ENCODE results near the gene GPR35.

The GPR35 gene, protein sequence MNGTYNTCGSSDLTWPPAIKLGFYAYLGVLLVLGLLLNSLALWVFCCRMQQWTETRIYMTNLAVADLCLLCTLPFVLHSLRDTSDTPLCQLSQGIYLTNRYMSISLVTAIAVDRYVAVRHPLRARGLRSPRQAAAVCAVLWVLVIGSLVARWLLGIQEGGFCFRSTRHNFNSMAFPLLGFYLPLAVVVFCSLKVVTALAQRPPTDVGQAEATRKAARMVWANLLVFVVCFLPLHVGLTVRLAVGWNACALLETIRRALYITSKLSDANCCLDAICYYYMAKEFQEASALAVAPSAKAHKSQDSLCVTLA

DNA sequence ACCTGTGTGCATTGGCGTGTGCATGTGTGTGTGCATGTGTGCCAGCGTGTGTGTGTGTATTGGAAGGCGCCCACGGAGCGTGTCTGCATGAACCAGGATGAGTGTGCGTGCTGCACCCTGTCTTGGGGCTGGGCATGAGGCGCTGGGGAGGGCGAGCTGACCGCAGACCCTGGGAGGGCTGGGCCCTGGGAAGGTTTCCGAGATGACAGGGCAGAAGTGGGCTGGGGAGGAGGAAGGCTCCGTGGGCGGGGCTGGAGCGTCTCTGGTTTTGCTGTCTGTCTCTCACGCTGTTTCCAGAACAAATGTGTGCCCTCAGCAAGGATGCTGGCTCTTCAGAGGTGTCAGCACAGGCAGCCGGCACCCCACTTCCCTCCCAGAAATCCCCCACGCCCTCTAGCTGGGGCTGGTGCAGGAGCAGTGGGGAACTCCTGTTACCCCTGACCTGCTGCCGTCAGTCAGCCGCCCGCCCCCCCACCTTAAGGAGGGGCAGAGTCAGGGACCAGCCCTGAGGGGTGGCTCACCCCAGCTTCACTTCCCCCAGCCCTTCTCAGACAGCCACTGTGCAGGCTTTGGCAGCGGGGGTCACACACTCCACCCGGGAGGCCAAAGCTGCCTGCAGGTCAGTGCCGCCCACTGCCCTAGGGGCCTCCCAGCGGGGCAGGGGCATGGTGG, at the start of gene GPR35:
TSS of gene GPR35 (plus strand) at position 531 of the 672 bp plus-strand sequence. CDS start 4,473 bp downstream, outside the sequence.
- DNase-seq, result peak; percentile 55

DNA sequence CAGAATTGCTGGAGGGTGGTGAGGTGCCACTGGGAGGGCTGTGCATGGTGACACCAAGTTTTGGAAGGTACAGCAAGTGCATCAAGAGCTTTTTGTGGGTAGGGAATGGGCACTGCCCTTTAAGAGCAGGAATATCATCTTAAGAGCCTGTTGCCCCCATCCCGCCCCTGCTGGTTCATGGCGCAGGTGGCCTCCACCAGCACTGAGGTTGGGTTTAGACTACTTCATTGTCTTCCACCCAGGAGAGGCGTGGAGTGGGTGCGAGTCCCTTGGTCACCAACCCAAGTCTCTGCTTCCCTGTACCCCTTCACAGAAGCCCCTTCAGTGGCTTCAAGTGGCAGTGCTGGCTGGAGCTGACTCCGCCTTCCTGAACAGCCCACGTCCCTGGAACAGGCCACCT, 49.2 kb upstream of the GPR35 start:
- no peak for DNase-seq

DNA sequence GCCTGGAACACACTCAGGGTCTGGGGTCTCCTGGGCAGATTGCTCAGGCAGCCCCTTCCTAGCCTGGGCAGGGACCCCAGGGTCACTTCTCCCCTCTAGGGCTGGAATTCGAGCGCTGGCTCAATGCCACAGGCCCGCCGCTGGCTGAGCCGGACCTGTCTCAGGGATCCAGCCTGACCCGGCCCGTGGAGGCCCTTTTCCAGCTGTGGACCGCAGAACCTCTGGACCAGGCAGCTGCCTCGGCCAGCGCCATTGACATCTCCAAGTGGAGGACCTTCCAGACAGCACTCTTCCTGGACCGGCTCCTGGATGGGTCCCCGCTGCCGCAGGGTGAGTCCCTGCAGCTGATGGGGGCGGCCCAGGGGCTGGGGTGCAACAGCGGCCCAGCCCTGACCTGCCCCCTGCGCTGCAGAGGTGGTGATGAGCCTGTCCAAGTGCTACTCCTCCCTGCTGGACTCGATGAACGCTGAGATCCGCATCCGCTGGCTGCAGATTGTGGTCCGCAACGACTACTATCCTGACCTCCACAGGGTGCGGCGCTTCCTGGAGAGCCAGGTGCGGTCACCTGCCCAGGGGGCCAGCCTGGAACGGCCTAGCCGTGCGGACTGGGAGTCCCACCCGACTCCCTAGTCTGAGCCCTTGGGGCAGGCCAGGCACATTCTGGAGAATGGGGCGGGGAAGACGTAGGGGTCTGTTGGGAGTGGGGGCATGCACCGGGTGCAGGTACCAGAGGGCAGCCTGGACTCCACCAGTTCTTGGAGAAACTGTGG, 48.7 kb upstream of the GPR35 start:
- DNase-seq, result no peak

DNA sequence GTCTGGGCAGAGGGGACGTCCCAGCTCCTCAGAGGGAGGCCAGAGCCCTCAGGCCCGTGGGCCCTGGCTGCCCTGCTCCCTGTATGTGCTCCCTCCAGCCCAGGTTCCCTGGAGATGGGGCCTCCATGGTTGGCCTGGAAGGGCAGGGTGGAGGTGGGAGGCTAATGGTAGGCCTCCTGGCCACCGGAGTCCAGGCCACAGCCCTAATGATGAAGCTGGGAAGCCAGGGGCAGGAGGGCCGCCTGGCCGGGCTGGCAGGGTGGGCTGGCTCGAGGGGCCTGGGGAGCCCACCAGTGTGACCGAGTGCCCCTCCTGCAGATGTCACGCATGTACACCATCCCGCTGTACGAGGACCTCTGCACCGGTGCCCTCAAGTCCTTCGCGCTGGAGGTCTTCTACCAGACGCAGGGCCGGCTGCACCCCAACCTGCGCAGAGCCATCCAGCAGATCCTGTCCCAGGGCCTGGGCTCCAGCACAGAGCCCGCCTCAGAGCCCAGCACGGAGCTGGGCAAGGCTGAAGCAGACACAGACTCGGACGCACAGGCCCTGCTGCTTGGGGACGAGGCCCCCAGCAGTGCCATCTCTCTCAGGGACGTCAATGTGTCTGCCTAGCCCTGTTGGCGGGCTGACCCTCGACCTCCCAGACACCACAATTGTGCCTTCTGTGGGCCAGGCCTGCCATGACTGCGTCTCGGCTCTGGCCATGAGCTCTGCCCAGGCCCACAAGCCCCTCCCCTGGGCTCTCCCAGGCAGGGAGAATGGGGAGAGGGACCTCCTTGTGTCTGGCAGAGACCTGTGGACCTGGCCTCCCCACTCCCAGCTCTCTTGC, 47.8 kb upstream of the GPR35 start:
- no peak for DNase-seq

DNA sequence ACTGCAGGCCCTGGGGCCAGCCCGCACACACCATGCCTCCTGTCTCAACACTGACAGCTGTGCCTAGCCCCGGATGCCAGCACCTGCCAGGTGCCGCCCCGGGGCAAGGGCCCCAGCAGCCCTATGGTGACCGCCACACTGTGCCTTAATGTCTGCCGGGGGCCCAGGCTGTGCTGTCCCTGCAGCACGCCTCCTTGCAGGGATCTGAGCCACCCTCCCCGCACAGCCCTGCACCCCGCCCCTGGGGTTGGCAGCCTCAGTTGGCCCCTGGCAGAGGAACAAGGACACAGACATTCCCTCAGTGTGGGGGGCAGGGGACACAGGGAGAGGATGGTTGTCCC, 47.2 kb upstream of the GPR35 start:
- DNase-seq, result no peak

DNA sequence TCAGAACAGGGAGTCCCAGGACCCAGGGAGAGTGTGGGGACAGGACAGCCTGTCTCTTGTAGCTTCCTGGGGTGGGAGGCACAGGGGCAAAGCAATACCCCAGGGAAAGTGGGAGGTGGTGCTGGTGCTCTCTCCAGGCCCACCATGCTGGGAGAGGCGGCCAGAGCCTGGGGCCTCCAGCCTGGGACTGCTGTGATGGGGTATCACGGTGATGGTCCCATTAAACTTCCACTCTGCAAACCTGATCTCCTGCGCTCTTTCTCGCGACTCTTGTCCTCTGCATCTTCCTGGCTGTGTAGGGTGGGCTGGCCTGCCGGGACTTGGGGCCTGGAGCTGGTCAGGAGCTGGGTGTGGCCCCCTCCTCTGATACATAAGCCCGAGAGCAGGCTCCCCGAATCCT, 46.8 kb upstream of the GPR35 start:
- DNase-seq, result no peak

DNA sequence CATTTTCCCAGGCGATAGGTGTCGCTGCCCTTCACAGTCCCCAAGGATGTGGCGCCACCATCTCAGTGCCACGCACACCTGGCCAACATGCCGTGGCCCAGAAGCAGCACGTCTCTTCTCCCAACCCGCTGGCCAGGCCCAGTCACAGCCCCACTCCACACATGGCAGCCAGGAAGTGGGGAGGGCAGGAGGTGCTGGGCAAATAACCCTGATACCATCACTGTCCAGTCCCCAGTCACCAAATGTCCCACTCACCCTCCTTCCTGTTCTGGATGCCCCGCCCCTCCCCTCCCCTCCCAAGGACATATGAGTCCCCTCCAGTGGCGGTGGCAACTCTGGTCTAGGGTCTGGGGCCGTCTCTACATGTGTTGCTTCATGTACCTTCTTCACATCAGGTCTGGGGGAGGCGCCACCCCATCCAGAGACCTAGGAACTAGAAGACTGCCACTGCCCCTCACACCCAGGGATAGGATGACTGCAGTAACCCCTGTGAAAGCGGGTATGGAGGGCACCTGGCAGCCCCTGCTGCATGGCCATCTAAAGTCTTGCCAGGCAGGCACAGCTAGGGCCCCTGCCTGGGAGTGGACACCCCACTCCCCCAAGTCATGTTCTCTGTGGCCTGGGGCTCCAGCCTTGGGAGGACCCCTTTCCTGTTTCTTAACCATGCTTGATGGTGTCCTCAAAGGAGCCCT, 46.1 kb upstream of the GPR35 start:
- DNase-seq, result no peak

DNA sequence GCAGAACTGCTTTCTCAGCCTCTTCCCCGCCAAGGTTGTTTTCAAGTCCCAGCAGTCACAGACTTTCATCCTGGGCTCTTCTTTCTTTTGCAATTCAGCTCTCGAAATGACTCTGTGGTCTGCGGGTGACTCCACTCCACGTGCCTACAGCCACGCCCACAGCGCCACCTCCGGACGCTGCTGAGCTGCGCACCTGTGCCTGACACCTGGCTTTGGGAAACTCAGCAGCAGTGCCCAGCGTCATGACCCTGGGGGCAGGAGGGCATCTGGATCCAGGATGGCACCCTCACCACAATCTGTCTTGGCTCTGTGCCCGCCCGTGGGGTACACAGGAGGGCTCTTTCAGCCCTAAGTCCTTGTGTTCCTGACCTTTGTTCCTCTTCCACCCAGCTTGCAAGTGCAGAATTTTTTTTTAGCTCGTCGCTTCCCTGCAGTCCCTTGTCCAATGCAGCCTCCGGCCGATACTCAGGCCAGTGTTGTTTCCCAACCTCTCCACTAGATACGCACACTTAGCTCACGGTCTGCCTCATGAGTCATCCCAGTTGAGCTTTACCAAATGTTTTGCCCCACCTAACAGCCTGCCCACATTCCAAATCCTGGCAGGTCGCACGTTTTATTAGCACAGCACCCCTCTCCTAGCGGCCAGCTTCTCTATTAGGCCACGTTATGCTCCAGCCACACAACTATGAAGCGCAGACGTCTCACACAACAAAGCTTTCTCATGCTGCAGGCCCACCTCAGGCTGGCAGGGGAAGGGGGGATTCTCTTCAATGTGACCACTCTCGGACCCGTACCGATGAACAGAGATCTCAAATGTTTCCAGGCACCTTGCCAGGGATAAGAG, 45.3 kb upstream of the GPR35 start:
- DNase-seq, result peak; percentile 76

DNA sequence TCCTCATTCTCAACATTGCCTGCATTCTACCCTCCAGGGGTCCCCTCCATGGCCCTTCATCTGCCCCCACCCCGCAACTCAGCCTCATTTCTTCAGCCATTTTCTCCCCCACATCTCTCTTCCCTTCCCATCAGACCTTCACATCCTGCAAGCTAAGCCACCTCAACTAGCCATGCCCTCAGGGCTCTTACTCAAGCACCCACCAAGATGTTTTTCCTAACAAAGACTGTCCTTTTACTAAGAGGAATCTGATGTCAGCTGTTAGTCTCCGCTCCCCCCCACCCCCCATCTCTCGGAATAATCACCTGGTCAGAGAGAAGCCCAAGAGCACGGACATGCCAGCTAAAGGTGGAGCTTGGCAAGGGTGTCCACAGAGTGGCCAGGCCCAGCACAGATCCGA, 43.5 kb upstream of the GPR35 start:
- no peak for DNase-seq

DNA sequence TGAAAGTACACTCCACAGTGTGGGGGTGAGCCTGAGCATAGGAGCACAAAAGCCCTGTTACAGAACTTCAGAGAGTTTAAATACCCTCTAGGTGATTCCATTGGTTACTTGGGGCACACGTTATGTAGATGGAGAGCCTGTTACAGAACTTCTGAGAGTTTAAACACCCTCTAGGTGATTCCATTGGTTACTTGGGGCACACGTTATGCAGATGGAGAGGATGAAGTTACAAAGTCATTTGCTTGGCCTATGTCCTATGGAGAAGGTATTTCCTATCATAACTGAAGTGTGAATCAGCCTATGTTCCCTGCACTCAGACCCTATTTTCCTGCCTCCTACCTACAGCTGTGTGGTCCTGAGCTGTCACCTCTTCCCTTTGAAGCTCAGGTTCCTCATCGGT, 42.5 kb upstream of the GPR35 start:
- no peak for DNase-seq

DNA sequence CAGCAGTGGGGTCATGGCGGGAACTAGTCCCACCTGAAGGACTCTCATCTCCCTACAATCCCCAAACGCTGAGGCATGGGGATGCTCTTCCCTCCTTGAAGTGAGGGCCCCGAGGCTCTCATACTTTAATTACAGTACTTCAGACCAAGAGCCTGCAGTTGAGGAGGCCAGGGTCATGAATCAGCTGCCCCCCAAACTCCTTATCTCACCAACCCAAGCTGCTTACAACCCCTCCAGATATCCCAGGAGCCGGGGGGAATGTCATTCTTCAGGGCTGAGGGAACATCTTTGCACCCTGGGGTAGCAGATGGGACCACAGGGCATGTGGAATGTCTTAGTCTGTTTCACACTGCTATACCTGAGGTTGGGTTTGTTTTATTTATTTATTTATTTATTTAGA, 41.5 kb upstream of the GPR35 start:
- DNase-seq, result no peak

DNA sequence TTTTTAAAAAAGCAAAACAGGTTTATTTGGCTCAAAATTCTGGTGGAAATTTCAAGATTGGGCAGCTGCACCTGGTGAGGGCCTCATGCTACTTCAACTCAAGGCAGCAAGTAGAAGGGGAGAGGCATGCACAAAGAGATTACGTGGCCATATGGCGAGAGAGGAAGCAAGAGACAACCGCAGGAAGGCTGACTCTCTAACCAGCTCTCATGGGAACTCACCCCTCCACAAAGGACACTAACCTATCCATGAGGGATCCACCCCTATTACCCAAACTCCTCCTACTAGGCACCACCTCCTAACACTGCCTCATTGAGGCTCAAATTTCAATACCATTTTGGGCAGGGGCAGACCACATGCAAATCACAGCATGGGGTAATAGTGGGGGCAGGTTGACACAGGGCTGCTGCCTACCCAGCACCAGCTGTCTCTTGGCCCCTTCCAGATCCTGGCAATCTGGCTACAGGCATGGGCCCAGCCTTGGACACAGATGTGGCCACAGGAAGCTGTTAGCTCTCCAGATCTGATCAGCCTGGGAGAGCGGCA, 40.7 kb upstream of the GPR35 start:
- DNase-seq, result no peak

DNA sequence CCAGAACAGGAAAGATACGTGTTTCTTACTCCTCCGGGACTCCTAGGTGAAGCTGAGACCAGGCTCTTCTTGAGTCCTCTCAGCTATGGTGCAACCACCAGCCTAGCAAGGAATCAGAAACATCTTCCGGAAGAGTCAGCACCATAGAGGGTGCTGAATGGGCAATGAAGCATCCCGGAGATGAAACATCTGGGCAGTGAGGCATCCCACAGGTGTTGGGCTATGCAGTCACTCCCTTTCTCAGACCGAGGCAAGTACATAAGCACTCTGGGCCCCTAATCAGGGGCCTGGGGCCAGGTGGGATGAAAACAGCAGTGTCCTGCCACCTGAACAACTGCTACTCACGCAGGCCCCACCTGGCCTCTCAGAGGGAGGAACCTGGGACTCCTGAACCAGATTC, 40.2 kb upstream of the GPR35 start:
- DNase-seq, result no peak

DNA sequence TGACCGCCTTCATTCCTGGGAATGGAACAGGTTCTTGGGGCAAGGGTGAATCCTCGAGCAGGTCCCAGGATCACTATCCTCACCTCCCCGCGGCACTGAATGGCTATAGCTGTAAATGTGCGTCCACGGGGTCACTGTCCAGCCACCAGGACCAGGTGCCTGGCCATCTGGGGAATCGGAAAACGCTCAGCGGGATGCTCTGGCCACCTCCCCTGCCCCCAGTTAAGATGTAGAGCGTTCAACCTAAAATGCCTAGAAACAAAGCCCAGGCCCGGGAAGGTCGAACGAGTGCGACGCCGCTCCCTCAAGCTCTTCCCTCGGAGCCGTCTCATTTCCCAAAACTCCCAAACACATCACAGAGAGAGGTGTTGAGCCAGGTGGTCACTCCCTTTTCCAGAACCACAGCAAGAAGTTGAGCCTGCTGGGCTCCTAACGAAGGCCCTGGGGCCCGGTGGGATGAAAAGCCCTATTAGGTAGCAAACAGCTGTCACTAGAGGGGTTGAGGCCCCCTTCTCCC, 39.5 kb upstream of the GPR35 start:
- no peak for DNase-seq

DNA sequence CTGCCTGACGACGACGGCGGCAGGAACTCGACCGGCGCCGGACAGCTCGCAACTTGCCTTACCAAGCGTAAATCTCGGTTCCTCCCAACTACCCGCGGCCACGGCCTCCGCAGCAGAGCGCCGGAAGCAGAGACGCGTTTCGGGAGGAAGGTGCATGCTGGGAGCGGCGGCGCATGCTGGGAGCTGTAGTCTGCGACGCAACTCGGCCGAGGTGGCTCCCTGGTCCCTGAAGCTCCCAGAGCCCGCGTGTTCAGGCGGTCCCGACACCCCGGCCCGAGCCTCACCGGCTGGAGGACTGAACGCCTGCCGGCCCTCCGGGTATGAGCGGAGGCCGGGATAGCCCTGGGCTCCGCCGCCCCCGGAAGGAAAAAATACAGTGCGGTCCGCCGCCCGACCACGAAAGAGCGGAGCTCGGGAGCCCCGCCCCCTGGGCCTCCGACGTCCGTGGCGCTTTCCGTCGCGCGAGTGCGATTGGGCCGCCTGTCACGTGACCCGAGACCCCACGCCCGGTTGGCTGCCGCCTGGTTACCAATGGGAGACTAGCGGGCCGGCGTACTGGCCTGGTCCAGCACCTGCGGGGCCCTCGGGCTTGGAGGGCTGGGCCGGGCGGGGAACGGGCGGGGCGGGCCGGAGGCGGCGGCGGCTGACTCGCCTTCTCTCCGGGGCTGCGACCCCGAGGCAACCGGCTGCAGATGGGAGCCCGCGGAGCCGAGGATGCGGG, 38.9 kb upstream of the GPR35 start, which contains the start of gene CAPN10:
TSS of gene CAPN10 (plus strand) at position 537 of the 721 bp plus-strand sequence. CDS start at position 715, 178 bp downstream.
- peak; percentile 97 for DNase-seq

DNA sequence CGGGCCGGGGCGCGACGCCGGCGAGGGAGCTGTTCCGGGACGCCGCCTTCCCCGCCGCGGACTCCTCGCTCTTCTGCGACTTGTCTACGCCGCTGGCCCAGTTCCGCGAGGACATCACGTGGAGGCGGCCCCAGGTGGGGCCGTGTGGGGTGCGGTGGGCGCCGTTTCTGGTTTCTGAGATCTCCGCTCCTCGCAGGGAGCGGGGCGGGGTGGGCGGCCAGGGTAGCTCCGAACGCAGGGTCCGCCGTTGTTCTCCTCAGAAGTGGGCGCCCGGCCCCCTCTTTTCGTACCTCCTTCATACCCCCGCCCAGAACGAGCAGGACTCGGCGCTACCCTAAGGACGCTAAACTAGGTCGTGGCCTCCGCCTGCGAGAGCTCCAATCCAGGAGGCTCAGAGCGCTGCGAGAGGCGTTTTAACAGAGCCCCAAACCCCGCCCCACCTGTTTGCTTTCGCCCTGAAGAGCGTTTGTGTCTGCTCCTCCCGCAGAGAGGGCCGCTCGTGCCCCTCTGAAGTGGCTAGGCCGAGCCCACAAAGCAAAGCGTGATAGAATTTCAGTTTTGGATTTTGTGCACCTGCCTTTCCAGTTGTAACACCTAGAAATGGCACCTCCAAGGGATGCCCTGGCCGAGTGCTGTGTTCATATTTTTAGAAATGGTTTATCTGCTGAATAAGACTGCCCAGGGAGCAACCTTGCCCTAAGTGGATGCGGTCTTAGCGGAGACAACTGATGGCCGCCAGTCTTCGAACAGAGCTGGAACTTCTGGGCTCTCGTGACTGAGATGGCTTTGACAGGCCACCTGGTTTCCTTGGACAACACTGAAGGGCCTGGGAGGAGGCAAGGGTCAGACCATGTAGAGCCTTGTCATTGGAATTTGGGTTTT, 38.1 kb upstream of the GPR35 start:
- peak; percentile 68 for DNase-seq

DNA sequence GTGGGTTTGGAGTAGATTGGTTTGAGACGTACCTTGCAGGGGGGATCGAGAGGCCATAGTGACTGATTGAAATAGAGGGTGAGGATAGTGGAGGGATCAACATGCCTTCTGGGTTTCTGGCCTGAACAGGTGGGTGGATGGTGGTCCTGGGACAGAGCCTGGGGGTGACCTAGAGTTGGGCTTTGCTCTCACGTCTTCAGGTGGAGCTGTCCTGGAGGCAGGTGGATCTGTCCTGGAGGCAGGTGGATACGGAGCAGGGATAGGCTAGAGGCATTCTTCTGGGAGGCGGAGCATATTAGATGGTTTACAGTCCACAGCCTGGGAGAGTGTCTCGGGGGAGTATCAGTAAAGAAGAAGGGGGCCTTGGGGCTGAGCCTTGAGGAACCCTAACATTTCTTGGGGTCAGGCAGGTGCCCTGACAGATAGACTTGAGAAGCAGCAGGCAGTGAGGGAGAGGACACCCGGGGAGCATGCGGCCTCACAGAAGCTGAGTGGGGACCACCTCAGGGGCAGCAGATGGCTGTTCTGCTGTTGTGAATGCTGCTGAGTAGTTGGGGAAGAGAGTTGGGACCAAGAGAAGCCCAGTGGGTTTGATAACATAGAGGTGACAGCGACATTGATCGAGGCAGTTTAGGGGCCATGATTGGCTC, 37.1 kb upstream of the GPR35 start:
- DNase-seq, result no peak

DNA sequence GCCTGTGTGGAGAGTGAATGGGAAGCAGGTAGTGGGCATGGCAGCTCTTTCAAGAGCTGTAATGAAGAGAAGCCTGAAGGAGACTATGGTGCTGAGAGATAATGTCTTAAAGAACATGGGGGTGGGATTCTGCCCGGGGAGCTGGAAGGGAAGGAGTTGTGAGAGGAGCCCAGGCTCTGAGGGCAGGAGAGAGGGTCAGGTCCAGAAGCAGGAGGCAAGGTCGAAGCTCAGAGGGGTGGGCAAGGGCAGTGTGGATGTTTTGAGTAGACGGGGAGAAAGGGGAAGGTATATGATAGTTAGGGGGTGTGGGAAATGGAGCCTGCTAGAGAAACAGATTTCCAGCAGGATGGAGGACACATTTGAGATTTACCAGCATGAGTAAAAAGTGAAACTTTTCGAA, 36.6 kb upstream of the GPR35 start:
- DNase-seq, result no peak

DNA sequence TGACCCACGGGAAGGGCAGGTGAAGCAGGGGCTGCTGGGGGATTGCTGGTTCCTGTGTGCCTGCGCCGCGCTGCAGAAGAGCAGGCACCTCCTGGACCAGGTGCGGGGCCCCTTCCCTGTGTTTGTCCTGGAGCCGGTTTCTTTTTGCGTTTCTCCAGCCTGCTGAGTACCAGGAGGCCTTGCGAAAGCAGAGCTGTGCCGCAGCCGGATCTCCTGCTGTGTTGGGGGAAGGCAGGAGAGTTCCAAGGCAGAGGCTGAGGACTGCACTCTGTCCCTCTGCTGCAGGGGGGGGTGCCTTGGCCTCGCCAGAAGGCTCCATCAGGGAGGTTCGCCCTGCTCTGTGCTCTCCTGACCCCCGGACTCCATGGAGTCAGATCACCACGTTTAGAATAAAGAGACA, 35.9 kb upstream of the GPR35 start:
- DNase-seq, result no peak

Measured in activated naive CD4-positive, alpha-beta T cell treated with anti-CD3 and anti-CD28 coated beads, Interleukin-2, amount 50 U/mL, for 16 hours (primary cell).